Fibroblast of lung (primary cell): ENCODE results near the gene CDYL2.

Source experiments
- CTCF ChIP-seq, 2 donors: IDR thresholded peaks in 1 of 2; conservative IDR thresholded peaks in 1 of 2; 1 replicate in 1 of 2; 2 replicates in 1 of 2; pipeline ENCODE4 v1.5.1; 2011 to 2012; ENCODE audit warnings: low read length in 2 of 2, control low read depth in 1 of 2, inconsistent platforms in 1 of 2, low read depth in 1 of 2, mild to moderate bottlenecking in 1 of 2
- EZH2 ChIP-seq: IDR thresholded peaks from 2 replicates; pipeline ENCODE4 v1.5.1; 2012; ENCODE audit warnings: low read length, control low read depth, mild to moderate bottlenecking; ENCODE audit errors: missing control alignments

- TF ChIP-seq CTCF (conservative IDR thresholded peaks at IDR 0.05 in 1 of 2, IDR thresholded peaks at IDR 0.05 in 1 of 2; ENCODE audit: low read depth in 1 of 2, low read length in 2 of 2) (no peak), EZH2 (no peak)
Observed at GRCh38 chr16:80790751-80791150, 13.6 kb downstream of the CDYL2 start.
